Measurements from ENCODE around the gene OR6C74.

OR6C74 gene

GRCh38 chr12:55244309-55244708 is at the start of gene OR6C74:
TSS of gene OR6C74 (plus strand) at chr12:55244609. CDS start at chr12:55247288, 2,679 bp downstream.
- DNase-seq (ENCODE audit: low read depth), result no peak

- DNase-seq (ENCODE audit: low read depth), result no peak
Observed at GRCh38 chr12:55220725-55221124, 23.7 kb upstream of the OR6C74 start, which contains the start of gene OR10A7. TSS of gene OR10A7 (plus strand) at chr12:55221025. CDS start at chr12:55221025, 0 bp downstream.

- DNase-seq (ENCODE audit: low read depth), result no peak
Observed at GRCh38 chr12:55226523-55226922, 17.9 kb upstream of the OR6C74 start.

GRCh38 chr12:55227643-55228042 is 16.8 kb upstream of the OR6C74 start:
- no peak for DNase-seq (ENCODE audit: low read depth)

- DNase-seq (ENCODE audit: low read depth), result no peak
Observed at GRCh38 chr12:55246159-55246558, 1.8 kb downstream of the OR6C74 start.

GRCh38 chr12:55250944-55251343 is 6.5 kb downstream of the OR6C74 start:
- DNase-seq (ENCODE audit: low read depth), result no peak

- DNase-seq (ENCODE audit: low read depth), result no peak
Observed at GRCh38 chr12:55253281-55253680, 8.9 kb downstream of the OR6C74 start.

- DNase-seq (ENCODE audit: low read depth), result no peak
Observed at GRCh38 chr12:55256831-55257230, 12.4 kb downstream of the OR6C74 start.

- no peak for DNase-seq (ENCODE audit: low read depth)
Observed at GRCh38 chr12:55258303-55258702, 13.9 kb downstream of the OR6C74 start.

GRCh38 chr12:55280991-55281390 is 36.6 kb downstream of the OR6C74 start:
- no peak for DNase-seq (ENCODE audit: low read depth)

- DNase-seq (ENCODE audit: low read depth), result no peak
Observed at GRCh38 chr12:55289999-55290398, 45.6 kb downstream of the OR6C74 start.
